GM21528 (cell line): ENCODE data around the gene CACNB4.
A peak's percentile ranks its signal among the peaks of the same experiment; 100 is the strongest.
"Not testable (repeated sequence)": the region's sequence is repeated elsewhere in the genome, so short reads cannot be mapped to it uniquely, and the experiment has no call there.

ENCODE experiments used
- ATAC-seq: cut with Tn5 transposase; IDR thresholded peaks from one replicate; pipeline ENCODE4 v1.9.1; 2021; ENCODE audit warnings: mild to moderate bottlenecking, moderate library complexity; ENCODE audit not compliant: unreplicated experiment, low FRiP score

CACNB4 gene

DNA sequence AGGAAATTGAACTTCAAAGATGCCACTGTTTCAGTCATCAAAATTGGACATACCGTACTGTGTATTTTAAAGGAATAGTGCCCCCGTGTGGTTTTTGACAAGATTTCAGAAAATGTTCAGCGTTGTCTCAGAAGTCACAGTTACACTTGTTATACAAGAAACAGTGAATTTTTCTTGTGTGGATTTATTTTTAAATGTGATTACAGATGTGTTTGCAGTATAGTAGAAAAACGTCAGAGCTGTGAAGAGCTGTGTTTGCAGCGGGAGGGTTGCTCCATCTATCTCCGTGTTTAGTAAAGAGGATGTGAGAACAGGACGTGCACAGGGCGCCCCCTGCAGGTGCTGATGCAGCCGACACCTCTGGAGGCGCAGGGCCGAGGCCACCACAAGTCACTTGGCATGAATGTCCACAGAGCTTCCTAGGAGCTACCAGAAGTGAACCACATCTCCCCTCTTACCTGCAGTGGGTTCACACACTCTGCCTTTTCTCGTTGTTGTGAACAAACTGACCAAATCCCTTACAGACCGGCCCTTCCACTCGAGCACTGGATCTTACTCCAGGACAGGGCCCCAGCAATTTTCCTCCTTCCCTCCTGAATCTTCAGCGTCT is 73.1 kb downstream of the CACNB4 start:
- ATAC-seq = peak; percentile 87

GRCh38 chr2:152024477-152024876 is 74.4 kb downstream of the CACNB4 start:
- ATAC-seq = no peak

DNA sequence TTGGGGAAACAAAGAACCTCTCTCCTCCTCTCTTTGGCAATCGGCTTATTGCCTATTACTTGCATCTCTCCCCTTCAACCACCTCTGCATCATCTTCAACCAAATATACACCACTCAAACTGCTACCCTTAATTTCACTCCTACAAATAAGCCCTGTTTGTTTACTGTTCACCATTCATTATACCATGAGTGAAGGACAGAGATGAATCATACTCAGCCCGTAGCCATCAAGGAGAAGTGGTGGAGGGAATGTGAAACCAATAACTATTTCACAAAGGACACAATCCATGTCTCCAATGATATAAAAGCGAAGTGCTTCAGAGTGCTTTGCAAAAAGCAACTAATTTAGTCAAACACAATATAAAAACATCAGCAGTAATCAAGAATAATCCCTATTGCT is 76.8 kb downstream of the CACNB4 start:
- ATAC-seq = no peak

DNA sequence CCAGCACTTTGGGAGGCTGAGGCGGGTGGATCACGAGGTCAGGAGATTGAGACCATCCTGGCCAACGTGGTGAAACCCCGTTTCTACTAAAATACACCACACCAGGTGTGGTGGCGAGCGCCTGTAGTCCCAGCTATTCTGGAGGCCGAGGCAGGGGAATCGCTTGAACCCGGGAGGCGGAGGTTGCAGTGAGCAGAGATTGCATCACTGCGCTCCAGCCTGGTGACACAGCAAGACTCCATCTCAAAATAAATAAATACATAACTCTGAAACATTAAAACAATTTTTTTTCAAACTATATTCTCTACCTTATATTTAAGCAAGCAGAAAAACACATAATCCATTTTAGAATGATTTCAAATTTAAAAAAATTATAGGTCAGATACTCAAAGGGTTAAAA is 77.8 kb downstream of the CACNB4 start:
- not testable (repeated sequence) for ATAC-seq

GRCh38 chr2:152019732-152020131 is 79.1 kb downstream of the CACNB4 start:
- ATAC-seq = no peak

GRCh38 chr2:152016181-152017120 is 82.4 kb downstream of the CACNB4 start:
- ATAC-seq = no peak

GRCh38 chr2:152015552-152015951 is 83.3 kb downstream of the CACNB4 start:
- no peak for ATAC-seq

GRCh38 chr2:152012697-152013096 is 86.1 kb downstream of the CACNB4 start:
- no peak for ATAC-seq

DNA sequence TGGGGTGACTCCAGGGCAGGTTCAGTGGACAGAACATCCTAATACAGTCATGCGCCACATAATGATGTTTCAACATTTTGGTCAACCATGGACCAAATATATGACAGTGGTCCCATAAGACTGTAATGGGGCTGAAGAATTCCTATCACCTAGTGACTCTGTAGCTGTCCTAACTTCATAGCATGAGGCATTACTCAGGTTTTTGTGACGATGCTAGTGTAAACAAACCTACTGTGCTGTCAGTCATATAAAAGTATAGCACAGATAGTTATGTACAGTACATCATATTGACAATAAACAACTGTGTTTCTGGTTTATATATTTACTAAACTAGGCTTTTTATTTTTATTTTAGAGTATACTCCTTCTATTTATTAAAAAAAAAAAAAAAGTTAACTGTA is 87.1 kb downstream of the CACNB4 start:
- ATAC-seq = no peak

DNA sequence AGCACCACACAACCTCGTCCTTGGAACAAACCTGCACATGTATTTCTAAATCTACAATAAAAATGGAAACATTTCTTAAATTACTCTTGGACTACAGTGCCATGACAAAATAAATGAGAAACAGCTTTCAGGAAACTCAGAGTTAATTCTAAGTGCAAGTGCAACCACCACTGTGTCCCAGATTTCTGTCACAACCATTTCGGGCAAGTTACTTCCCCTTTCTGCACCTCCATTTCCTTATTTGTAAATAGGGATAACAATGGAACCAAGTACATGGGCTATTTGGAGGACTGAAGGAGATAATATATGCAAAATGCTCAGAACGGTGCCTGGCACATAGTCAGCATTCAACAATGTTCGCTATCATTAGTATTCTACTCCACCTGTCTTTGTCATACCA is 93.2 kb downstream of the CACNB4 start:
- ATAC-seq = no peak

DNA sequence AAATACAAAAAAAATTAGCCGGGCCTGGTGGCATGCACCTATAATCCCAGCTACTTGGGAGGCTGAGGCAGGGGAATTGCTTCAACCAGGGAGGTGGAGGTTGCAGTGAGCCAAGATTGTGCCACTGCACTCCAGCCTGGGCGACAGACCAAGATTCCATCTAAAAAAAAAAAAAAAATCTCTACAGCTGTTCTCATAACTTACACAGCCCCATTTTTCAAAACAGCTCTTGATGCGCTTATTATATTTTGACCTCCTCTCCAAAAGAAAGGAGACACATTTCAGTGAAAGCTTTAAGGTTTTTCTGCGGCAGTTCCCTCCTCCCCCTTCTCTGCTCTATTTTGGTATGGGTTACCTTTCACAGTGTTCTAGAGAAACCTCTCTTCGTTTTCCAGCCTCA is 95.6 kb downstream of the CACNB4 start:
- ATAC-seq = not testable (repeated sequence)

- no peak for ATAC-seq
Measured at GRCh38 chr2:151999053-151999452, 99.8 kb downstream of the CACNB4 start.

- no peak for ATAC-seq
Measured at GRCh38 chr2:151996243-151997003, 102.4 kb downstream of the CACNB4 start.

GRCh38 chr2:151995161-151995557 is 103.7 kb downstream of the CACNB4 start:
- ATAC-seq = no peak

GRCh38 chr2:151994178-151994577 is 104.7 kb downstream of the CACNB4 start:
- ATAC-seq = not testable (repeated sequence)

GRCh38 chr2:151991010-151991409 is 107.8 kb downstream of the CACNB4 start:
- no peak for ATAC-seq

DNA sequence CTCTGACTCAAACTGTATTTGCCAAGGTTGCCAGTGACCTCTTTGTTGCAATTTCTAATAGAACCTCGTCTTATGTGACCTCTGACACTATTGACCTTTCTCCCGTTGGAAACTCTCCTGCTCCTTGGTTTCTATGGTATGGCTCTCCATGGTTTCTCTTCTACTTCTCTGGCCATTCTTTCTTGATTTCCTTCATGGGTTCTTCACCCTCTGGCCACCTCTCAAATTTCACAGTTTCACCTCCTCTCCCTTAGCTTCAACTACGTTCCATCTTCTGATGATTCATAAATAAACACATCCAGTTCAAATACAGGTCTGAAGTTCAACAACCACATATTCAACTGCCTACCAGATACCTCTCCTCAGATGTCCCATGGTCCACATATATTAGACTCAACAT is 109.5 kb downstream of the CACNB4 start:
- ATAC-seq = no peak

- ATAC-seq = no peak
Measured at GRCh38 chr2:151987484-151987883, 111.4 kb downstream of the CACNB4 start.

- no peak for ATAC-seq
Measured at GRCh38 chr2:151984424-151985083, 114.3 kb downstream of the CACNB4 start.

DNA sequence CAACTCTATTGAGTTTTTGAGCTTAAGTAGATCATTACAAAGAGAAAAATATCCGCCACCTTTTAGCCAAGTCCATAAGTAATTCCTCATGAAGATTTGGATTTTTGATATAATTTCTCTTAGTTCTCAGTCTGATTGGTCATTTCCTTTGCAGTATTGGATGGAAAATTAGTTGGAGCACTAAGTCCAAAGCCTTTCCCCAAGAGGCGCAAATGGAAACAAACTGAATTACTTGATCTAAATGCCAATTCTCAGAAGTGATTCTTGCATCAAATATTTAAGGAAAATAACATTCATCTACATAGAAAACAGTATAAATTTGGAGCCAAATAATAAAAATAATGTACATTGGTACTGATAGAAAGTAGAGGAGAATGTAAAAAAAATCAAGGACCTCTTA is 115.6 kb downstream of the CACNB4 start:
- no peak for ATAC-seq

GRCh38 chr2:151981886-151982285 is 117.0 kb downstream of the CACNB4 start:
- ATAC-seq = no peak
